Measurements from ENCODE around the gene RPS6KA2.

Gene RPS6KA2

GRCh38 chr6:166560222-166560621 lies 66.8 kb downstream of the RPS6KA2 start:
- H3K4me3 ChIP-seq (ENCODE audit: low read length), result no peak overlapping the region
- no peak for TF ChIP-seq CTCF (conservative IDR thresholded peaks at IDR 0.05; ENCODE audit: low read length)
- no peak for DNase-seq (ENCODE audit: low read depth)

- no peak for DNase-seq (ENCODE audit: low read depth)
- TF ChIP-seq CTCF (conservative IDR thresholded peaks at IDR 0.05; ENCODE audit: low read length), result no peak
- no peak overlapping the region for H3K4me3 ChIP-seq (ENCODE audit: low read length)
These were observed 67.4 kb downstream of the RPS6KA2 start for GRCh38 chr6:166559662-166560061.

DNA sequence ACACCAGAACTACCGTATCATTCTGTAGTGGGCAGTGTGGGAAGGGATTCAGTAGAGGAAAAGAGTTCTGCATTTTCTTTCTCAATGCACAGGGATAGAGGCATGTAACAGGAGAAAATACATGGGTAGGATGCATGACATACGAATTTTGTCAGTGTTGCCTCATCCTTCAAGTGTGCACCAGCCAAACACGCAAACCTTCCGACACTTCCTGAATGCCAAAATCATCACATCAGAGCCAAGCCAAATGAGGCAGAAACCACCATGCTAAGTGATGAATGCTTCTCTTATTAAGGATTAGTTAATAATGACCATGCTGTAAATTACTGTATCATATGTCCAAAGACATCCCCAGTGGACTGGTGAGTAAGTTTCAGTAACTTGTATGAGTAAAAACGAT lies 67.8 kb downstream of the RPS6KA2 start:
- DNase-seq (ENCODE audit: low read depth), result peak; percentile 54
- no peak for TF ChIP-seq CTCF (conservative IDR thresholded peaks at IDR 0.05; ENCODE audit: low read length)
- no peak overlapping the region for H3K4me3 ChIP-seq (ENCODE audit: low read length)

DNA sequence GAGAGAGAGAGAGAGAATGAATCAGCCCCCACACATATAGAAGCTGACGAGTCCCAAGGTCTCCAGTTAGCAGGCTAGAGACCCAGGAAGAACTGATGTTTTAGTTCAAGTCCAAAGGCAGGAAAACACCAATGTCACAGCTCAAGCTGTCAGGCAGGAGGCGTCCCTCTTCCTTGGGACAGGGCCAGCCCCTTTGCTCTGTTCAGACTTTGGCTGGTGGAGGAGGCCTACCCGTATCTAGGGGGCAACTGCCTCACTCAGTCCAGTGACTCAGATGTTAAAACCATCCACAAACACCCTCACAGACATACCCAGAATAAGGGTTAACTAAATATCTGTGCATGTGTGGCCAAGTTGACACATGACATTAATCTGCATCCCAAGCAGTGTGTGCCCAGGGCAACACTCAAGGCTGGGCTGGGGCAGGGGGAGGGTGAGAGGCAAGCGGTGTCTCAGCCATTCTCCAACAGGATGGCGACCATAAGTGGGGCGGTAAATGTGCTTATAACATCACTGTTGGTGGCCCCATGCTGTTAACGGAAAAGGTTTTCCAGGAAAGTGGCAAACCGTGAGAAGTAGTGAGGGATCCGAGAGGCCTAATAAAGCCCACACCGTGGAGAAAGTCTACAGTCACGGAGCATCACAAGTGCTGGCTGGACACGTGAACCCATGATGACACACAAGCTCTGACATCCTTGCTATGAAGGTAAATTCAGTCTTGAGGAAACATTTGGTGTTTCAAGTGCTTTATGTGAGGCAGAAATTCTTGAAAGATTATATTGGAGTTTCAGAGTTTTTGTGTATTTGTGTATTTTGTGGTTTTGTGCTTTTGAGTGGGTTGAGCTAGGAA lies 68.7 kb downstream of the RPS6KA2 start:
- no peak for TF ChIP-seq CTCF (conservative IDR thresholded peaks at IDR 0.05; ENCODE audit: low read length)
- no peak for DNase-seq (ENCODE audit: low read depth)
- no peak overlapping the region for H3K4me3 ChIP-seq (ENCODE audit: low read length)

- peak; percentile 97 for DNase-seq (ENCODE audit: low read depth)
- TF ChIP-seq CTCF (conservative IDR thresholded peaks at IDR 0.05; ENCODE audit: low read length), result peak; percentile 16; the same call in 1 of the 2 replicates
- H3K4me3 ChIP-seq (ENCODE audit: low read length), result peak overlapping the region; percentile 11; the same call in 1 of the 2 replicates
These were observed 70.2 kb downstream of the RPS6KA2 start for GRCh38 chr6:166556863-166557322.

DNA sequence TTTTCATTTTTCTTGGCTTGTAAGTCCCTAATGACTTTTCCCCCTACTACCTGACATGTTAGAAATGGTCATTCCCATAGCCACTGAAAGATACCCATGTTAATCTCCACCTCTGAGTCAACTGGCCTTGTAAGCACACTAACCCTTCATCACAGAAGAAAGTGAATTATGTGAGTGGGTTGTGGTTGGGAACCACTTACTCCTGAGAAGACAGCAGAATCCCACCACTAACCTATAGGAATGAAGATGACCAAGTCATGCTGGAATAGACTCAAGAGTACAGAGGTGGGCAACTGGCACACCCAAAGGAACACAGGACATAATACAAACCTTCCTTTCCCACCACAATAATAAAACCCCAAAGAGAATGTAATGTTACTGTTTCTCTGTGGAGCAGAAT lies 70.7 kb downstream of the RPS6KA2 start:
- no peak for TF ChIP-seq CTCF (conservative IDR thresholded peaks at IDR 0.05; ENCODE audit: low read length)
- no peak overlapping the region for H3K4me3 ChIP-seq (ENCODE audit: low read length)
- DNase-seq (ENCODE audit: low read depth), result peak; percentile 61

DNA sequence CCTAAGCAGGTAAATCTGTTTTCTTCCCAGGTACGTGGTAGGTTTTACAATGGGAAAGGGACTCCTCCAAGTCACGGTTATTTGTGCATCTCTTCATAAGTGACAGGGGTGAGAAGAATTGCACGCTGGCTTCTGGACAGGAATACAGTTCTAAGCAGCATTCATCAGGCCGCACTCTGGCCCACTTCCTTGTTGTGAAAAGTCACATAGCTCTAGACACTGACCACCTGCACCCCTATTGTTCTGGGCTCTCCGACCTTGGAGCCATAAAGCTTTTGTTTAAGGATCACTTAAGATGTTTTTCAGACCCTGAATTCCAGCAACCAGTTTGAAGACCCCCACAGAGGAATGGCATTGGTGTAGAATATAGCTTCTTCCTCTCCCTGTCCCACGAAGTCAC lies 72.0 kb downstream of the RPS6KA2 start:
- no peak for DNase-seq (ENCODE audit: low read depth)
- H3K4me3 ChIP-seq (ENCODE audit: low read length), result no peak overlapping the region
- TF ChIP-seq CTCF (conservative IDR thresholded peaks at IDR 0.05; ENCODE audit: low read length), result no peak

Data from AG10803 (cell line).